ENCODE results near the gene PTPRN2. TPM values are rescaled to one million over a fixed set of nuclear protein-coding genes. Genes with fewer than 3 reads are reported as not detected.

Gene PTPRN2
- total RNA-seq, 1 experiment from 2014 or later, result 1.1 TPM

DNA sequence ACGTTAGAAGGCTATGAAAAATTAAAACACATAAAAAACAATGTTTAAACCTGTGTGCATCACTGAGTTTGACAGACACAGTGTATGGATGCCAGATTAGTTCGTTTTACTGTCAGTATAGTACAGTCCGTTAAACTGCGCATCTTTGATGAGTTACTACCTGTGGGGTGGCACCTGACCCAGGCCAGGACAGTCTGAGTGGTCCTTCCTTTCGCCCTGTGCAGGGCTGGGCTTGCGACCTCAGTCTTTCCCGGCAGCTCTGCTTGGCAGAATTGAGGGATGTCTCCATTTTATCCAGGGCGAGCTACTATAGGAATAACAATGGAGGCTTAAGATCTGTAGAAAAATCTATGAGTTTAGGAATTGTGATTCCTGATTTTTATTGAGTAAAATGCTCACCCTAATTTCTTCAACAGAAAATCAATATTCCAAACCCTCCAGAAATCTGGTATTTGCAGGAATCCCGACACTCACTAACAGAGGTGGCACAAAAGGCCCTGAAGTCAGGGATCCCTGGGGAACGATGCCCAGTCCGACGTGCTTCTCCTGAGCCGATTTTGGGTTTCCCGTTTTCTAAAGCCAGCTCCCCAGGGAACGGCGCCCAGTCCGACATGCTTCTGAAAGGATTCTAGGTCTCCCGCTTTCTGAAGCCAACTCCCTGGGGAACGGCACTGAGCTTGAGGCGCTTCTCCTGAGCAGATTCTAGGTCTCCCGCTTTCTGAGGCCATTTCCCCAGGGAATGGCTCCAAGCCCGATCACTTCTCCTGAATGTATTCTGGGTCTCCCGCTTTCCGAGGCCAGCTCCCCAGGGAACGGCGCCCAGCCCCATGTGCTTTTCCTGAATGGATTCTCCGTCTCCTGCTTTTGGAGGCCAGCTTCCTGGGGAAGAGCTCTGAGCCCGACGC, 873.2 kb downstream of the PTPRN2 start:
- TF ChIP-seq POLR2AphosphoS5 (IDR thresholded peaks at IDR 0.05; ENCODE audit: low read depth, low read length) (no peak), SIN3A (IDR thresholded peaks at IDR 0.05; ENCODE audit: borderline replicate concordance, insufficient read depth, low read depth, low read length) (no peak), REST (IDR thresholded peaks at IDR 0.05; ENCODE audit: insufficient read depth in 1 of 2, low read depth in 2 of 2, low read length in 1 of 2) (no peak), TCF7L2 (IDR thresholded peaks at IDR 0.05; ENCODE audit: low read depth, low read length) (no peak)
- TF ChIP-seq, protein P1, sequence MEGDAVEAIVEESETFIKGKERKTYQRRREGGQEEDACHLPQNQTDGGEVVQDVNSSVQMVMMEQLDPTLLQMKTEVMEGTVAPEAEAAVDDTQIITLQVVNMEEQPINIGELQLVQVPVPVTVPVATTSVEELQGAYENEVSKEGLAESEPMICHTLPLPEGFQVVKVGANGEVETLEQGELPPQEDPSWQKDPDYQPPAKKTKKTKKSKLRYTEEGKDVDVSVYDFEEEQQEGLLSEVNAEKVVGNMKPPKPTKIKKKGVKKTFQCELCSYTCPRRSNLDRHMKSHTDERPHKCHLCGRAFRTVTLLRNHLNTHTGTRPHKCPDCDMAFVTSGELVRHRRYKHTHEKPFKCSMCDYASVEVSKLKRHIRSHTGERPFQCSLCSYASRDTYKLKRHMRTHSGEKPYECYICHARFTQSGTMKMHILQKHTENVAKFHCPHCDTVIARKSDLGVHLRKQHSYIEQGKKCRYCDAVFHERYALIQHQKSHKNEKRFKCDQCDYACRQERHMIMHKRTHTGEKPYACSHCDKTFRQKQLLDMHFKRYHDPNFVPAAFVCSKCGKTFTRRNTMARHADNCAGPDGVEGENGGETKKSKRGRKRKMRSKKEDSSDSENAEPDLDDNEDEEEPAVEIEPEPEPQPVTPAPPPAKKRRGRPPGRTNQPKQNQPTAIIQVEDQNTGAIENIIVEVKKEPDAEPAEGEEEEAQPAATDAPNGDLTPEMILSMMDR (IDR thresholded peaks at IDR 0.05), result no peak
- Histone ChIP-seq H3K27ac (ENCODE audit: low read length) (no peak overlapping the region), H3K36me3 (ENCODE audit: control insufficient read depth, insufficient read depth, low read length) (no peaks in the 10 kb centered on the region), H3K4me3 (ENCODE audit: low read depth in 2 of 2, low read length in 2 of 2) (no peak overlapping the region), H3K27me3 (ENCODE audit: control insufficient read depth, insufficient read depth, low read length) (no peaks in the 10 kb centered on the region; the same call in 1 of the 2 replicates), H3K9me3 (ENCODE audit: control insufficient read depth, insufficient read depth, low read depth, low read length) (no peaks in the 10 kb centered on the region), H3K4me1 (ENCODE audit: control insufficient read depth, insufficient read depth, low read length) (no peaks in the 10 kb centered on the region)
- in situ Hi-C loops (cut with HindIII; ENCODE audit: low pct_unique_long_range_greater_than_20kb, low sequenced_read_pairs), result no loop called here
- intact Hi-C loops (cut with micrococcal nuclease; ENCODE audit: unreplicated experiment), result no loop called here
- DNase-seq (ENCODE audit: low read depth, low spot score) (no peak), ATAC-seq (no peak)
- no TSS peak for BruUV-seq (replicated peaks)
- ChIA-PET POLR2A (no interaction called here), CTCF (no interaction called here)

- ChIA-PET CTCF (no interaction called here), POLR2A (interaction anchor here (0.6 kb wide), 1 partner anchor 10 kb away, joined by 3 read pairs; no protein-coding TSS in a partner anchor)
- no peak overlapping the region for H3K27ac ChIP-seq (ENCODE audit: low read length)
- no peaks in the 10 kb centered on the region; the same call in 1 of the 2 replicates for H3K27me3 ChIP-seq (ENCODE audit: control insufficient read depth, insufficient read depth, low read length)
- intact Hi-C loops (cut with micrococcal nuclease; ENCODE audit: unreplicated experiment), result no loop called here
- H3K4me1 ChIP-seq (ENCODE audit: control insufficient read depth, insufficient read depth, low read length), result no peaks in the 10 kb centered on the region
- no peaks in the 10 kb centered on the region for H3K9me3 ChIP-seq (ENCODE audit: control insufficient read depth, insufficient read depth, low read depth, low read length)
- no peak for DNase-seq (ENCODE audit: low read depth, low spot score)
- no TSS peak for BruUV-seq (replicated peaks)
- ATAC-seq, result no peak
- no peak overlapping the region for H3K4me3 ChIP-seq (ENCODE audit: low read depth in 2 of 2, low read length in 2 of 2)
- H3K36me3 ChIP-seq (ENCODE audit: control insufficient read depth, insufficient read depth, low read length), result no peaks in the 10 kb centered on the region
- in situ Hi-C loops (cut with HindIII; ENCODE audit: low pct_unique_long_range_greater_than_20kb, low sequenced_read_pairs), result no loop called here
- TF ChIP-seq SIN3A (IDR thresholded peaks at IDR 0.05; ENCODE audit: borderline replicate concordance, insufficient read depth, low read depth, low read length), result no peak
- TF ChIP-seq TCF7L2 (IDR thresholded peaks at IDR 0.05; ENCODE audit: low read depth, low read length), result no peak
- TF ChIP-seq, protein P1 (IDR thresholded peaks at IDR 0.05), result no peak
- no peak for TF ChIP-seq REST (IDR thresholded peaks at IDR 0.05; ENCODE audit: insufficient read depth in 1 of 2, low read depth in 2 of 2, low read length in 1 of 2)
- TF ChIP-seq POLR2AphosphoS5 (IDR thresholded peaks at IDR 0.05; ENCODE audit: low read depth, low read length), result no peak
These were observed 874.0 kb downstream of the PTPRN2 start for GRCh38 chr7:157713591-157713990.
